Measurements from ENCODE around the gene TRMT11.

Gene TRMT11

DNA sequence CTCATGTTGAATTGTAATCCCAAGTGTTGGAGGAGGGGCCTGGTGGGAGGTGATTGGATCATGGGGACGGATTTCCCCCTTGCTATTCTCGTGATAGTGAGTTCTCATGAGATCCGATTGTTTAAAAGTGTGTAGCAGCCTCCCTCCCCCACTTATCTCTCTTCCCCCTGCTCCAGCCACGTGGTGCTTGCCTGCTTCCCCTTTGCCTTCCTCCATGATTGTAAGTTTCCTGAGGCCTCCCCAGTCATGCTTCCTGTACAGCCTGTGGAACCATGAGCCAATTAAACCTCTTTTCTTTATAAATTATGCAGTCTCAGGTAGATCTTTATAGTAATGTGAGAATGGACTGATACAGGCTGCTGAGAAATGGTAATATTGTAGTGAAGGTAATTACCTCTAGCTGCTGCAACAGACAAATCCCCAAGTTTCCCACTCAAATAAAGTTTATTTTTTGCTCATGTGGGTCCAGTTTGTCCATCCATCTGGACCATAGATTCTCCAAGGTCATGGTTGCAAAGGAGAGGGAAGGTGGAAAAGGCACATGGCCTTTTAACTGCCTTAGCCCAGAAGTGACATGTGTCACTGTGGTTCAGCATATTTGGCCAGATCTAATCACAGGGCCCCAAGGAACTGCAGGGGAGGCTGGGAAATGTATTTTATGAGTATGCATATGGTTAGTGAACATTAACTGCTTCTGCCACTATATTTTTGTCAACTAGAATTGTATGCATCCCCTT lies 89.2 kb downstream of the TRMT11 start:
- no peak for DNase-seq (ENCODE audit: low read depth, low spot score)

GRCh38 chr6:126076992-126077664 lies 90.8 kb downstream of the TRMT11 start:
- no peak for DNase-seq (ENCODE audit: low read depth, low spot score)

DNA sequence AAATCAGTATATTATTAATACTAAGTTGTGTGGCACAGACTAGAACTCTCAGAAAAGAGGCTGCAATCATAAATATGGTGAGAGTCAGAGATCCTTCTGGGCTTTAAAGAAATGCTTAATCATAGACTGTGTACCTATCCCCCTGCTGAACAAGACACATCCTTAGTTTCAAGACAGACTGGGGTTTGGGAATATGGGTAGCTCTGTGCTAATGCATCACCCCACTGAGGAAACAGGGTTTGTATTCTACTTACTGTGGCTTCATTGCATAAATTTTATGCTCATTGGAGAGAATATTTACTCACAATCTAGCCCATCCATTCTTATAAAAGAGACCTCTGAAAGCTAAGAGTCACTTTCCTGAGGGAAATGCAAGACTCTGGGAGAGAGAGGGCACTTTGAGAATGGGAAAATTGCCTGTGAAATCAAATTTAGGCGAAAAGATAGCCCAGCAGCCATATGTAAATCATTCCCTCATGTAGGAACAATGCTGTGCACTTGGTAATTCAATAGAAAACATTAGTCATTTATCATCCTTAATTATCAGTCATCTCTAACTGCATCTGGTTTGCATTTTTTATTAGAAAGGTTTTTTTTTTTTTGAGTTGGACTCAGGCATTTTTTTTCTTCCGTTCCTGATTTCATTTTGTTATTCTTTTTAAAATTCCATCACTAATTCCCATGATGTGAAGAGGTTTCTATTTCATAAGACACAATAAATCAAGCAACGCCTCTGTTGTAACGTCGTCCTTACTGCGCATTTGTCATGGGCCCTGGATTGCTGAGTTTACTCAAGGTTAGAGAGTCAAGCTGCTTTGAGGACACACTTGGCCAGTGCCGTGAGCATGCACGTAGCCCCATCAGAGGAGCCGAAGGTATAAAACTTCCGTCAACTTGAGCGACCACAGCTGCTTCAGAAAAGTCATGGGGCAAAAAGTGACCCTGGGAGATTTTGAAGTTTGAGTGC lies 91.8 kb downstream of the TRMT11 start:
- DNase-seq (ENCODE audit: low read depth, low spot score): no peak

DNA sequence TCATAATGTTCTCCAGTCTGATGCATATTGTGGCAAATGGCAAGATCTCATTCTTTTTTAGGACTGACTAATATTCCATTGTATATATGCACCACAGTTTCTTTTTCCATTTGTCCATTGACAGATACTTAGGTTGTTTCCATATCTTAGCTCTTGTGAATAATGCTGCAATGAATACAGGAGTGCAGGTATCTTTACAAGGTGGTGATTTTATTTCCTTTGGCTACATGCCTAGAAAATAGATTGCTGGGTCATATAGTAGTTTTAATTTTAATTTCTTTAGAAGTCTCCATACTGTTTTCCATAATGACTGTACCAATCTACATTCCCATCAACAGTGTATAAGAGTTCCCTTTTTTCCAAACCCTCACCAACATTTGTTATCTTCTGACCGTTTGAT lies 97.5 kb downstream of the TRMT11 start:
- DNase-seq (ENCODE audit: low read depth, low spot score): no peak

GRCh38 chr6:126086560-126086959 lies 100.2 kb downstream of the TRMT11 start:
- no peak for DNase-seq (ENCODE audit: low read depth, low spot score)
